NCI-H1092 (cell line): ENCODE data around the gene PSMC6.

Source experiments
- DNase-seq: peaks from one replicate; lab custom pipeline; 2025; lab: John Stamatoyannopoulos, UW

The PSMC6 gene

DNA sequence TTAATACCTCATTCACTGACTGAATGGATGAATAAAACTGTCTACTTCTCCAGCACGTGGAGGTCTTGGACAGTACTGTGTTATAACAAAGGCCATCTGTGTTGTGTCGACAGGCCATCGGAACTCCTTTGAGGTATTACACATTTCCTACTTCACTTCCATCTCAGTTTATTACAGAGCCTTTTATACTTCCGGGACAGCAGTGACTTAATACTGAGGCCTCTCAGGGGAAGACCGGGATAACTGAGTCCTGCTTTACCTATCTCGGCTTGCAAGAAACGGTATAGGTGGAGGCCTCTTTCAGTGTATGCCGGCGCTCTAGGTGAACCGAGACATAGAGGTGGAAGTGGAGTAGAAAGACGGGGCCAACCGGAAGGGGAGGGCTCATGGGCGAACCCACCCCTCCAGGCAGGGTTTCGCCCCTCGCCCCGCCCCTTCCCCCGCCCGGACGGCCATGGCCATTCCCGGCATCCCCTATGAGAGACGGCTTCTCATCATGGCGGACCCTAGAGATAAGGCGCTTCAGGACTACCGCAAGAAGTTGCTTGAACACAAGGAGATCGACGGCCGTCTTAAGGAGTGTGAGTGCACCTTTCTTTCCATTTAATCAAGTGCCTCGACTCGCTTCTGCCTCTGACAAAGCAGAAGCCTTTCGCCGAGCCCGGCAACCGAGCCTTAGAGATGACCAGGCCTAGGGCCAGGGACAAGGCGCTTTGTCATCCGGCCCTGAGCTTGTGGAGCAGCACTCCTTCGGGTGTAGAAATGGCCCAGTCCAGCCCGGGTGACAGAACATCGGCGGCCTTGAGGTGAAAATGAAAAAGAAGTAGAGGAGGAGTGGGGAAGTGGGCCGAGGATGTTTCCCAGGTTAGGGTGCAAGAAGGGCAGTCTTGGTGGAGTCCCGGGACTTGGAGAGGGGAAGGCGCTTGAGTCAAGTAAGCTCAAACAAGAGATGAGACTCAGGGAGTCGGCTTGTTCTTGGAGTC lies at the start of gene PSMC6:
Gene PSMC6 (plus strand): TSS at position 477 of the 983 bp plus-strand sequence. CDS start 20 bp downstream, at position 497.
- DNase-seq, result peak; percentile 94

DNA sequence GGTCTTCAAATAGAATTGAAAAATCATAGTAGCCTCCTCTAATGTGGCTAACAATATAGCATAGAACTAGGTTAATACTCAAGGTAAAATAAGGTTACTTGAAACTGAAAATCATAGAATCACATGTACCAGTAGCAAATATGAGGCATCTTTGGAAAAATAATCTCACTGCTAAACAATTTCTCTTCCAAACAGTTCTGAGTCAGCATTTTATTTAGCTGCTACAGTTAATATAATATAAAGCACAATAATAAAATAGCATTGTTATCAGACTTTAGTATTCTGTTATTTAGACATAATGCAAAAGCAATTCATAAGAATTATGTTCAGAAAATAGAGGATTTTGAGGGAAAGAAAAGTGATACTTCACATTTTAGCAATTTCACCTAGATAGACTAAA lies 46.7 kb upstream of the PSMC6 start:
- no peak for DNase-seq

DNA sequence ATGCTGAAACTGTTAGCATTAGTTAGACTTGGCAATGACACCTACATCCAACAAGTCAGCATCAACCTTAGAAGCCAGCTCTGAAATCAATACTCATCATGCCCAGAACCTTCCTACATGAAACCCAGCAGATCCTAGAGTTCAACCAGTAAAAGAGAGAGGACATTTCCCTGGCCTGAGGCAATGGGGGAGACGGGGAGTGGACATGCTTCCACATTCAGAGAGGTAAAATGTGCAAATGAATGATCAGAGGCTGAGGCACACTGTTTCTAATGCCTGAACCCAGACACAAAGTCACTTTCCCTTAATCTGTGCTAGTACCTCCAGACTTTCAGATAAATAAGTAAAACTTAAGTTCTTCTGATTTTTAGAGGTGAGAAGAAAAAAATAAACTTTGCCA lies 46.2 kb upstream of the PSMC6 start:
- no peak for DNase-seq

DNA sequence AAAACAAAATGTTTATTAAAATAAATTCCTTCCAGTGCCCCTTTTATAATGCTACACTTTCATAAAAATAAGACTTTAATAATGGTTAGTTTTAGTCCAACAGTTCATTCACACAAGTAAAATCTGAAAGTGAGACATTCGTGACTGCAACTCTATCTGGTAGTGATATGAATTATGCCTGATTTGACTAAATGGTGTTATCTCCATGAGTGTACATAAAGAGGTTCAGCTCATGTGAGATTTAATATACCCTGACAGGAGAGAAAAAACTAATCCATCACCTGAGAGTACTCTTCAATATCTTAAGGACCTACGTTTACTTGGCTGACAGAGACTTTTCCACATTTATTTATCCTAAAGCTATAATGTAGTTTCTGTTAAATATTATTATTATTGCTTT lies 45.7 kb upstream of the PSMC6 start:
- no peak for DNase-seq

DNA sequence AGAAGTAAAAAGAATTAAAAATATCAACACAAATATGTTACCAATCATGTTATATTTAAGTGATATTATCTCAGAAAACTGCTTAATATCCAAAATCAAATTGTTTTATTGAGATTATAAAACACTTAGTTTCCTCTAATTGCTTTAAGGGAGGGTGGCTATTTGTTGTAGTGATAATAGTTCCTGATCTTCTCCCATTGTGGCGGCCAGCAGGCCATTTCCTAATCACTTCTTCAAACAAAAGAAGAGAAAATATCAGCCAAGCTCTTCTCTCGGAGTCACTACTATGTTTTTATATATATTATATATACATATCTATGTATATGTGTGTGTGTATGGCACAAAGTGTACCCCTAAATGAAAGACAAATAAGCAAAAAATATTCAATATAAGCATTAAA lies 43.1 kb upstream of the PSMC6 start:
- no peak for DNase-seq

DNA sequence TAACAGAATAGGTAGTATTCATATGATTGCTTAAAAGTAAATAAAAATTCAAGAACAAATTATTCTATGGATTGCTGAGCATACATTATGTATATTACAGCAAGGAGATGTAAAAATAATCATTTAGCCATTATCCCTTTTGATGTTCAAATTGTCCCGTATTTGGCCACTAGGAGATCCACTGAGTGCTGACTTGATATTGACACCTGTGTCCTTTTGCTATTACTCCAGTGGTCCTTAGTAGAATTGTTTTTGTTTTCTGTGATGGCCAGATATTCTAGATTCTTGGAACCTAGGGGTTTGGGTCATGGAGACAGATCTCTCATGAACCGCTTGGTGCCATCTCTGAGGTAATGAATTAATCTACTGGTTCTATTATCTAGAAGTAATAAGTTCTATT lies 28.4 kb upstream of the PSMC6 start:
- DNase-seq, result no peak

DNA sequence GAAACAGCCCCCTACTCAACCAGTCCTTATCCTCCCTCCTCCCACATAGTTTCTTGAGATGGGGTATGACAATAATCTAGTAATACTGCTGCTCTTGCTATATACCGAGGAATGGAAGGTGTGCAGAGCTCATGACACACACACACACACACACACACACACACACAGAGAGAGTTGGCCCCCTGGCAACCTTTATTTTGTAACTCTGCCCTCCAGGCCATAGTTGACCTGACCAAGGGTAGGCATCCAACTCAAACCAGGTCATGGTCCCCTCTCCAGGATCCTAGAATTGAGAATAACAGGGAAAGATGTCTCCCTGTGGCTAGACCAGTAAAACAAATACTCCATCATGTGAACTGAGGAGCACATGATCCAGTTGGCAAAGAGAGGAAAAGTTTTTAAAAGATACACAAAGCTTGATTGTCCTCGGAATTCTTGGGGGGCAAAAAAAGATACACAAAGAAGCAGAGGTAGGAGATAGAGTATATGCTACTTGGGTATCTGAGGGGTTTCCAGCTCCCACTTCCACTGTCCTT lies 22.9 kb upstream of the PSMC6 start:
- no peak for DNase-seq

DNA sequence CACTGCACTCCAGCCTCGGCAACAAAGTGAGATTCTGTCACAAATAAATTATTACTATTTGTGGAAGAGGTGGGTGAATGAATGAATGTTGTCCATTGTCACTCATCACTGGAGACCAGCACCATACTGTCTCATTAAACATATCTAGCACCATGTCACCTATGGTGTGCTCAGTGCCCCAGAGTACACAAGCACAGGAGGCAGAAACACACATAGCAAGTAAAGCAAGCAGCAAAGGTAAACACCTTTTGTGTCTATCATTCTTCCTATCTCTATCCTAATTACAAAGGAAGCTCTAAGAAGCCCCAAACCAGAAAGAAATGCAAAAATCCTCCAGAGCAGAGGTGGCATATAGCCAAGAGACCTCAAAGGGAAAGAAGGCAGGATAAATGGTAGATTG lies 20.8 kb upstream of the PSMC6 start:
- DNase-seq, result no peak

DNA sequence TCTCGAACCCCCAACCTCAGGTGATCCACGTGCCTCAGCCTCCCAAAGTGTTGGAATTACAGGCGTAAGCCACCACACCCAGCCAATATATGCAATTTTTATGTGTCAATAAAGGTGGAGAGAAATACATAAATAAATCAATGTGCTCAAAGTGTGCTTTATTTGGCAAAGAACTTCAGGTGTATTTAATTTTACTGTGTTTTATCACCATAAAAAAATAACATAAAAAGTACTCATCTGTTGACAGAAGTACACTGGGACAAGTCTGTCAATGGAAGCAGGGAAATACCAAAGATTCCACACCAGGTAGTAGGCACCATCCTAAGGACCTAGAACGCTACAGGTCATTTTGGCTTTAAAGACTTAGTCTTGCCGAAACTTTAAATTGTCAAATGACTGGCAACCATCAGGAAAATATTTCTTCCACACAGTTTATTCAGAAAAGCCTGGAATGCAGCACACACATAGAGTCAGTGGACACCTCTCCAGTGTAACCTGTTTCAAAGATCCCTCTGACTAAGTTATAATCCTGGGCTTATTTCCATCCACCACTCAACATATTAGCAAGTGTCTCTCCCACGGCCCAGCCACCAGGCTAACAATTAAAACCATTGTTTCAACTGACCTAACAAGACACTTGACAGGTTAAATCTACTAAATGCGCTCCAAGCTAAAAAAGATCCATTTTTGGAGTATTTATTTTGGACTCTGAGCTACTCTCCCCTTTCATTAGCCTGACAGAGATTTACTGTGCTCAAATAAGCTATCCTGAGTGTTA lies 15.8 kb upstream of the PSMC6 start:
- no peak for DNase-seq

DNA sequence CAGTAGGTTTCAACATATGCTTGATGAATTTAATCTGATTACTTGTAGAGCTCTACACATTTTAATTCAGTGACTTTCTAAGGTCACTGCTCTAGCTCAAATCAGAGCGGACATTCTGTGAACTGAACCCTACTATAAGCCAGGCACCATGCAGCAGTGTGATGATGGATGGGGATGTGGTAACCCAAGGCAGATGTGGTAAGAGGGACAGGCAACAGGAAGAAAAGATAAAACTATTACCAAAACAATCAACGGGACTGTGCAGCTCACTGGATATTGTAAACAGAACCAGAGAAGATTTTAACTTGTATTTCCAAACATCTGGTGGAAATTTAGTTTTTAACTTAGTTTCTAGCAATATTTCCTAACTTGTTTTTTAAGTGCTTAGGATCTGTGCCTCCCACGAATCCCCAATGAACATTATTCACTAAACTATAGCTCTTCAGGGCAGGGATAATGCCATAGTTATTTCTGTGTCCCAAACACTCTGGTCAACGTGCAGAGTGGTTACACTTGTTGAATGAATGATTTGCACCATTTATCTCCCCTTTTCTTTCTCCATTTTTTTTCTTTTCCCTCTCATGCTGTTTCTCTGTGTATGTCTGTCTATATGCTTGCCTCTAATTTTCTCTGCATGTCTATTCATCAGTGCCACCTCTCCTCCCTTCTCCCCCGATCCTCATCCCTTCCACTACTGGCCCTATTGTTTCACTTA lies 14.6 kb upstream of the PSMC6 start:
- no peak for DNase-seq

DNA sequence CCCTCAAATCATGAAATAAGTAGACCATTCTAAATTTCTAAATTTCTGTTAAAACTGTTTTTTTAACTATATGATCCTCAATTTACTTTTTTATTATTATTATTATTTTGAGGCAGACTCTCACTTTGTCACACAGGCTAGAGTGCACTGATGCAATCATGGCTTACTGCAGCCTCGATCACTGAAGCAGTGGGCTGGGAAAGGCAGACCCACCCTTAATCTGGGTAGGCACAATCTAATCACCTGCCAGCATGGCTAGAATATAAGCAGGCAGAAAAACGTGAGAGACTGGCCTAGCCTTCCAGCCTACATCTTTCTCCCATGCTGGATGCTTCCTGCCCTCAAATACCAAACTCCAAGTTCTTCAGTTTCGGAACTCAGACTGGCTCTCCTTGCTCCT lies 14.0 kb upstream of the PSMC6 start:
- no peak for DNase-seq

DNA sequence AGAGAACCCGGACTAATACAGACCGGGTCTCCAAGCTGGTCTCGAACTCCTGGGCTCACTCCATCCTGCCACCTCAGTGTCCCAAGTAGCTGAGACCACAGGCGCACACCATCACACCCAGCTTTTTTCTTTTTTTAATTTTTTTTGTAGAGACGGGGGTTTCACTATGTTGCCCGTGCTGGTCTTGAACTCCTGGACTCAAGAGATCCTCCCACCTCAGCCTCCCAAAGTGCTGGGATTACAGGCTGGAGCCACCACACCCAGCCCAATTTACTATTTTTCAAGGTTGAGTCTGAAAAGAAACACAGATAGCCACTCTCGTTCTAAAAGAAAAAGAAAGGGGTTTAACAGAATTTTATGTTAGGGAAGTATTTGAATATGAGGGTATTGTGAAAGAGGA lies 13.5 kb upstream of the PSMC6 start:
- DNase-seq, result no peak

DNA sequence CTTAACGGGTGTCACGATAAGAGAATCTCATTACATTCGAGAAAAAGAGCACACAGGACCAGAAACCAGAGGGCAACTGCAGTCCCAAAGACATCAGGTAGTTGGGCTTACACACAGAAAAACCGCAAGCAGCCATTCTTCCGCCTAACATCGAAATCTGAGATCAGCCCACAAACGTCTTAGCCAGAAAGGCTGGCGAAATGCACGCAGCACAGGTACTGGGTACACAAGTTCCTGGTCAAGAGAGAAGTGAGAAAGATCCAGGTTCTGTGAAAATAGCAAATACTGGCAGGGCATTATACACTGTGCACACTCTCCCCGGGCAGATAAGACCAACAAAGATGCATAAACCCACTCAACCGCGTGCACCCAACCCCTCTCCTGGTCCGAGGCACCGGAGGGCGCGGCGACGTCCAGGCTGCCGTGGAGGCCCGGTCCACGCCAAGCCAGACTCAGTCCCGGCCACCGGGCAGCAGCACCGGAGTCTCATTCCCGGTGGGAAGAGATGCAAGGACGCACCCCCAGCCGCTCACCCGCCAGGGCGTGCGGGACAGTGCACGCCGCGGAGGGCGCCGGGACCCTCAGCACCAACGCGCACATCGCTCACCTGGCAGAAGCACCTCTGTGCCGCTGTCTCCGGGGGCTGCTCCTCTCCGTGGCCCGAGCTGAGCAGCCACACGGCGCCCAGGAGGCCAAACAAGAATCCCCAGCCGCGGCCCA lies 12.1 kb upstream of the PSMC6 start:
- DNase-seq, result peak; percentile 55

DNA sequence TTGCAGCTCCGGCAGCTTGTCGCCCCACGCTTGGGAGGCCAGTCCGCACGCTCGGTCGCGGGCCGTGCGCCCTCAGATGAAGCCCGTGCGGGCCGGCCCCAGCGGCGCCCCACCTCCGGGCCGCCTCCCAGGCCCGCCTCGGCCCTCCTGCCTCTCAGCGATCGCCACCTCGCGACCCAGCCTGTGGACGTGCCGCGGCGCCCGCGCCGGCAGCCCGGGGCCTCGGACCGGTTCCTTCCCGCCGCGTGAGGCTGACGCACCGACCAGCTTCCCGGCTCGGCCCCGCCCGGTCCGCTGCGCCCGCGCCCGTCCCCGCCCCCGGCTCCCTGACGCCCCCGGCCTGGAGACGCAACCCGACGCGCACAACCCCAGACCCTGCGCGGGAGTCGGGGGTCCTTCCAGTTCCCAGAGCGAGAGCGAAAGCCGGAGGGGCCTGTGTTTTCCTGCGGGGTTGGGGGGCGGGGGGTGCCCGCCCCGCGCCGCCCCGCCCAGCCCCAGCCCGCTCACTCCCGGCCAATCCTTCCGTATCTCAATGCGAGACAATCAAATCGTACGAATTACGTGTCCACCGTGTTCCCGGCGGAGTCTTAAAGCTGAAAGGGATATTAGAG lies 11.4 kb upstream of the PSMC6 start, which contains the start of gene ERO1A:
Gene ERO1A (minus strand): TSS at position 78 of the 611 bp plus-strand sequence. CDS start 77 bp downstream, at position 1.
- peak; percentile 72 for DNase-seq

DNA sequence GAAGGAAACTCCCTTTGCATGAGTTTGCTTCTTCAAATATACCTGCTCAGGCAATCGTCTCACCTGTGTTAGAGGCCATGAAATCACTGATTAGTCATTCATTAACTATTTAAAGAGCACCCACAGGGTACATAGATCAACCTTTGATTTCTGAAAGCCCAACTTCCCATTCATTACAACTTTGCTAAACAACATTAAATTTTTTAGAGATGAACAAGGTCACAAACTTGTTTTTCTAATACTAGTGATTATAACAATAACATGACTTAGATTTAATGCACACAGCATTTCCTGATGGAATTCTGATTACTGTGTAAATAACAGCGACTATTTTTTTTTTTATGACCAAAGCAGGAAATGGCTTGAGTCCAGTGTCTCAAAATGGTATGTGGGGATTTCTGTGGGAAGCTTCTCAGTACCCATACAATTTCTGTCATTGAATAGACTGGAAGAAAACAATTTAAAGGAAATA lies 6.3 kb upstream of the PSMC6 start:
- DNase-seq, result no peak

DNA sequence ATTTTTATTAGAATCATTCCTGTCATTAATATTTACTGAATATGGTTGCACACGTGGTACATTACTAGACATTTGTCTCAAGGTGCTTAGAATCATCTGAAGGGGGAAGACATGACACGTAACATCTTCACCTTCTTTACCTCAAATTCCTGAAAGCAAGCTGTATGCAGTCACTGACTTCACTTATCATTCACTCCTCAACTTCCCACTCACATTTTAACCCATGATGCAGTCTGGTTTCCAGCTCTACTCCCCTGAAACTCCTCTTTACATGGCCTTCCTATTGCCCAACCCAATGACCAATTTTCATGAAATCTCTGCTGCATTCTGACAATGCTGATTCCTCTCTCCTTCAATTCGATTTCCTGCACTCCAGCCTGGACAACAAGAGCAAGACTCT lies 5.8 kb upstream of the PSMC6 start:
- DNase-seq, result no peak

DNA sequence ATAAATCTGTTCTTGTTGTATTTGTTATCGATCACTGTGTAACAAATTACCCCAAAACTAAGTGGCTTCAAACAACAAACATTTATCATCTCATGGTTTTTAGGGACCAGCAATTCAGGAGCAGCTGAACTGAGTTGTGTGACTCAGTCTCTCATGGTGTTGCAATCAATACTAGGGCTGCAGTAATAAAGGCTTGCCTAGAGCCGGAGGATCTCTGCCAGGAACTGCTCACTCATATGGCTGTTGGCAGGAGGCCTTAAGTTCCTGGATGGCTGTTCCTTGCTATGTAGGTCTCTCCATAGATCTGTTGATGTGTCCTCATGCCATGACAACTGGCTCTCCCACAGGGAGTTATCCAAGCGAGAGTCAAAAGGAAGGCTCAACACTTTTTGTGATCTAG lies 3.8 kb upstream of the PSMC6 start:
- DNase-seq, result no peak

DNA sequence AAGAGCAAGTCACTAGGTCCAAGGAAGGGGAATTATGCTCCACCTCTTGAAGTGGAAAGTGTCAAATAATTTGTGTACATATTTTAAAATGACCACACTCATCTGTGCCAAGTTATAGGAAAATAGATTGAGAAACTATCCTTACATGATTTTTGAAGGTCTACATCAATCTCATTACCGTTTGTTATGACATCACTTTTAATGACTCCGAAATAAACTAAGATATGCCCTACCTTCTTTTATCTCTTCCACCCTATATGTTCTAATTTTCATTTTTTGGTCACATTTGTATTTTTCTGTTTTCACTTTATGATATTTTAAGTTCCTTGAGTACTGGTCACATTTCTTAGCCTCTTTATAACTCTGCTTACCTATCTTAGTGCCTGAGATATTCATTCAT lies 3.3 kb upstream of the PSMC6 start:
- DNase-seq, result no peak

DNA sequence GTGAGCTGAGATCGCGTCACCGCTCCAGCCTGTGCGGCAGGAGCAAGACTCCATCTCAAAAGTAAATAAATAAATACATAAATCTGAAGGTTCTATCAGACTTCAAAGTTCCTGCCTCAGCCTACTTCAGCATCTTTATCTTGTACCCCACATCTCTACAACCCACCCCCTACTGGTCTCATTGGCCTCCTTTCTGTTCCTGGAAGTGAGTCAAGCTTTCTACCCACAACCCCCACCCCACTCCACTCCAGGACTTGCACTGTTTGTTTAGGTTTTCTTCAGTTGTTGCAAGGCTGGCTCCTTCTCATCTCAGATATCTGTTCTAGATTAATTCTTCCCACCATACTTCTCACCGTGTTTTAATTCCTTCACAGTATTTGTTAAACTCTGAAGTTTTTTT lies 714 bp upstream of the PSMC6 start:
- DNase-seq, result no peak

DNA sequence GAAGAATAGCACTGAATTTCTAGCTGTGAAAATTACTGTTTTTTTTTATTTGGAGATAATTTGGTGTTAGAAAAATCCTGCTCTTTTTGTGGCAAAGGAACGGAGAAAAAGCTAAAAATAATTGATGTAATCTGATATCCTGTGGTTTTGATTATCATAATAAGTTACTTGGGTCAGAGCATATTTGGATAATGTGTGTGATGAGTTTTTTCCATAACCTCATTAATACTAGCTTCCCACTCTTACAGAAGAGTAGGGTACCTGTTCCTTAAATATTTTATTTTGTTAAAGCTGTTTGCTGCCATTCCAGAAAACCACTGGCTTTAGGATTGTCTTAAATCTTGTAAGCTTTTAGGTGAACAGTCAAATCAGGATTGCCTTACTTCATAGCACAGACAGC lies 4.7 kb downstream of the PSMC6 start:
- no peak for DNase-seq

DNA sequence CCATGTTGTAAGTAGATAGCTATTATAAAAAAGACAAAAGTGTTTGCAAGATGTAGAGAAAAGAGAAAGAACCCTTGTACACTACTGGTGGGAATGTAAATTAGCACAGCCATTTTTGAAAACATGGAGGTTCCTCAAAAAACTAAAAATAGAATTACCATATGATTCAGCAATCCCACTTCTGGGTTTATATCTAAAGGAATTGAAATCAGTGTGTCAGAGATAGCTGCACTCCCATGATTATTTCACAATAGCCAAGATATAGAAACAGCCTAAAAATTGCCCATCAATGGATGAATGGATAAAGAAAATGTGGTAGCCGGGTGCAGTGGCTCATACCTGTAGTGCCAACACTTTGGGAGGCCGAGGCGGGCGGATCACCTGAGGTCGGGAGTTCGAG lies 9.2 kb downstream of the PSMC6 start:
- no peak for DNase-seq
